Endometrial microvascular endothelial cells (primary cell): ENCODE results near the gene XPNPEP1. TPM values are rescaled to one million over a fixed set of nuclear protein-coding genes. Genes with fewer than 3 reads are reported as not detected.

Experiments
- in situ Hi-C: cut with HindIII; loops from 2 replicates; pipeline ENCODE4 v1.10.0; 2017; ENCODE audit warnings: low sequenced_read_pairs, low pct_unique_long_range_greater_than_20kb; ENCODE audit errors: inconsistent ontology term
- total RNA-seq: library from RNA; depleted of rRNA; stranded (reverse); fragments of >200 nt; gene quantifications from one replicate; pipeline ENCODE4 v1.2.3, GENCODE V29; 2015; ENCODE audit errors: inconsistent ontology term

The XPNPEP1 gene
- total RNA-seq, 1 donor from 2014 or later = 110 TPM

GRCh38 chr10:109953766-109954165 lies 30.5 kb upstream of the XPNPEP1 start:
- in situ Hi-C loops = no loop called here

DNA sequence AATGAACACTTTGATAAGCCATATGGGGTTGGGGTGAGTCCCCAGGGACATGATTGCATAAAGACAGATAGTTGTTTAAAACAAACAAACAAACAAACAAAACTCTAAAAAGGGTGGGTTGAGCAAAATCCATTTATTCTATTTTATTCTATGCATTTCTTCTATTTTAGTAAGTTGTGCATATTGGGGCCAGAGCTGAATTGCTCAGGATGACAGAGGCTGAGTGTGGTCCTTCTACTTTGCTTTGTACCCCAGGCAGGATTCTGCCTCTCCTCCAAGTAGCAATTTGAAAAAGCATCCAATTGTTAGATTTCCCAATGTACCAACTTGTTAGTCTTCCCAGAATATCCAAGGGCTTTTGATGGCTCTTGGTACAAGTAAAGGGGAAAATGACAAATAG lies 29.2 kb upstream of the XPNPEP1 start:
- in situ Hi-C loops = no loop called here

DNA sequence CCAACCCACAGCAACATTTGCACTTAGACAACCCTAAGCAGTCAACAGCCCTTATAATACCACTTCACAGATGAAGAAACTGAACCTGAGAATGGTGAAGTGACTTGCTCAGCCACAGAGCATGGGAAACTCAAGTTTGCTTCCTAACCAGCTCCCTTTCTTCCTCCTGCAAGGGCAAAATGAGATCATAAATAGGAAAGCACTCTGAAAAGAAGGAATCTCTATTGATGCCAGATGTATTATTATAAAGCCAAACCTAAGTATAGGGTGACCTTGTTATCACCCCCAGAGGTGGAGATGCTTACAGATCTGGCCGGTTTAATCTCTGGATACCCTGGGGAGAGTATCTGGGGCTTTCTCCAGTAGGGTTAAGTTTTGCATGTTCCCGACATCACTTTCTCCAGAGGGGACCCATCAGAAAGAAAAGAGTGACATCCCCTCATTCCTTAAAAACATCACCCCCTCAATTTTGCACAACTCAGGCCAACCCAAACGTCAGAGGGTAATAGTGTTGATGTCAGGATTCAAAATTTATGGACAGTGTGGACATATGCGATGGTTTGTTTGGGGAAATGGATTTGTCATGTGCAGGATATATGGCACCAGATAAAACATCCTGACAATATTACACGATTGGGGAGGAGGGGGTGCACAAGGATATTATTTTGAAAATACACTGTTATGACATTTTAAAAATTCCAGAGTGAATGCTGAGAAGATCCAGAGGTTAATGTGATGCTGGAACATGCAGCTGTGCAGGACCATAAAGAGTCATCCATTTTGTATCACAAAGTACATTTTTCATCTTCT lies 24.0 kb upstream of the XPNPEP1 start:
- in situ Hi-C loops = no loop called here

DNA sequence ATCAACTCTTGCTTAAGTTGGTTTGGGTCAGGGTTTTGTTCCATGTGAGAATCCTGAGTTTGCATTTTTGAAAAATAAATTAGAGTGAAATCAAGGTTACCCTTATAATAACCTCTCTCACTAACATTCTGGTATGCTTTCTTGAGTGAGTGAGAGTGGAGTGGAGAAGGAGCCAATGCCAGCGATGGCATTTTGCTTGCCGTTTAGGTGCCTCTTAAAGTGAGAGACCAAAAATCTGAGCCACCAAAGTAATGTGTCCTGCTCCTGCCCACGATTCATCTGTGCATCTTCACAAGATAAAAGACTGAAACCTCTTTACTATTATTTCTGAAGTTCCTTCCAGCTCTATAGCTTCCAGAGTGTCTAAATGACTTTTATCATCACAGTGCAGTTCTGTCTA lies 23.4 kb upstream of the XPNPEP1 start:
- in situ Hi-C loops = no loop called here

DNA sequence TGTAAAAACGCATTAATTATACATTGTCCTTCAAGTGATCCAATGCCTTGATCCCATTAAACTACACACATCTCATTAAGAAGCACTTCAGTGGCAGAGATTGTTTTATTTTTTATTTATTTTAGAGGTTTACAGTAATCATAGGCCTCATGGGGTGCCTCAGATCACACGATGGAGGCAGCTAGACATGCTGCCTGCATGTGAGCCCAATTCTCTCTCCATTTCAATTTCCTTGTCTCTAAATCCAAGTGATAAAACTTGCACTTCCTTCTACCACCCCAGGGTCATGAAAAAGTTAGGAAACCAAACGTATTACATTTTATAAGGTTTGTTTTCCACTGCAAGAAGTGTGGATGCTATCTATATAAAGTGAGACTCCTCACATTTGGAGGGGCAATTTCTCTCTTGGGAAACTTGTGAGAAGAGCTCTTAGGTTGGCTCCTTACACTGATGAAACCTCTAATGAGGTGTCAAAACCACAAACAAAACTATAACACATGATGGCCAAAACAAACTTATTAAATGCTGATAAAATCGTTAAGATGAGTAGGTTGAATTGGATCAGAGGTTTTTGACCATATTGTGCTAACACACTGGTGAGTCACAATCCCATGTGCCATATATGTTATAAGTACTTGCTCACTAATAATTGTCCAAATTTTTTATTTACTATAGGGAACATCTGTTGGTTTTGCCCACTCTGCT lies 22.3 kb upstream of the XPNPEP1 start:
- in situ Hi-C loops = no loop called here

DNA sequence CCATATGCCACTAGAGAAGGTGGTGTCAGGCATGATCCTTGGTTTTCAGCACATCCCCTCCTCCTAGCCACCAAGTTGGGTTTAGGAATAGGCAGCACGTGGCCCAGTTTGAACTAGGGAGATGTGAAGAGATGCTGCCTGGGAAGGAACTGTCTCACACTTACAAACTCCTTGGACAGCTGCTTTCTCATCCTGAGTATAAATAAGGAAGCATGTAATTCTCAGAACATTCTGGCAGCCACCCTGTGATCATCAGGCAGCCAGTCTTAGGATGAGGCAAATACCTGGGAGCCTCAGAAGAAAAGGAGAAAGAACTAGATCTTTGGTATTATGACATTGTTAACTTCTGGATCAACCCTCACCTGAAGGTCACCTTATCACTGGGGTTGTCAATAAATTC lies 21.3 kb upstream of the XPNPEP1 start:
- in situ Hi-C loops = no loop called here

DNA sequence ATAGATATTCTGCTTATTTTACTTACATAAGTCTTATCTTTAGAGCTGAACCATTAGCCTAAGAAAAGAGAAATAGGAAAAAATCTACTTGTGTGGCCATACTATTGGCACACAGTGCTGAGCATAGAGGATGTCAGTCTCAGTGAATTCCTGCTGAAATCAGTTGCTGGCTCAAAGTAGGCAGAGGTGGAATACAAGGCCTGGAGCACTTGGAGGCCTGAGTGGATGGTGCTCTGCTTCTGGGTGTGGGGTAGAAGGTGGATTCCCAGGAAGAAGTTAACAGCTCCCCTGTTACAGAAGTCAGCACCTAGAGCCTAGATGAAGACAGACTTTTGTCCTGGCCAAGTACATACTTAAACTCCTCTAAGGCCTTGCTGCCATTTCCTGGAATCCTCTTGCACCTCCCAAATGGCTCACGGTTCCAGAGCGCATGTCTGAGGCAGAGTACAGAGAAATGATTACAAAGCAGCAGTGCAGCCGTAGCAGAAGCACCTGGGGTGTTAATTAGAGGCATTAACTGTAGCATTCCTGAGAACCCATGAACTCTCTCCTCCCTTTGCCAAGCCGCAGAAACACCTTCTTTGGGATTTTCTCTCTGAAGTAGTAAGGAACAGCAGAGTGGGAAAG lies 18.0 kb upstream of the XPNPEP1 start:
- in situ Hi-C loops = no loop called here

GRCh38 chr10:109940553-109940952 lies 17.2 kb upstream of the XPNPEP1 start:
- in situ Hi-C loops = no loop called here

DNA sequence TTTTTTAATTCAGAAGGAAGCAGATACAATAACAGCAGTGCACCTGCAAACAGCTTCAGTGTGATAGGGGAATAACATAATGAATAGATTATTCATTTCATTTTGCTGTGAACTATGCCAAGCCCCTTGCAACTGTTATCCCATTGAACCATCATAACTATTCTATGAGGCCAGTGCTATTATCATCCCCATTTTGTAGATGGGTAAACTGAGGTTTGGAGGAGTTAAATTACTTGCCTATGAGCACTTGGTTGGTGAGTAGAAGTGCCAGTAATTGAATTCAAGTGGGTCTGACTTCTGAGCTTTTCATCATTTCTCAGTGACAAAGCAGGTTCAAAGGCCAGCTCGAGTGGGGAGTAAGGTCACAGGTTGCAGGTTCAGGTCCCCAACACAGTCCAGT lies 16.8 kb upstream of the XPNPEP1 start:
- in situ Hi-C loops = no loop called here

DNA sequence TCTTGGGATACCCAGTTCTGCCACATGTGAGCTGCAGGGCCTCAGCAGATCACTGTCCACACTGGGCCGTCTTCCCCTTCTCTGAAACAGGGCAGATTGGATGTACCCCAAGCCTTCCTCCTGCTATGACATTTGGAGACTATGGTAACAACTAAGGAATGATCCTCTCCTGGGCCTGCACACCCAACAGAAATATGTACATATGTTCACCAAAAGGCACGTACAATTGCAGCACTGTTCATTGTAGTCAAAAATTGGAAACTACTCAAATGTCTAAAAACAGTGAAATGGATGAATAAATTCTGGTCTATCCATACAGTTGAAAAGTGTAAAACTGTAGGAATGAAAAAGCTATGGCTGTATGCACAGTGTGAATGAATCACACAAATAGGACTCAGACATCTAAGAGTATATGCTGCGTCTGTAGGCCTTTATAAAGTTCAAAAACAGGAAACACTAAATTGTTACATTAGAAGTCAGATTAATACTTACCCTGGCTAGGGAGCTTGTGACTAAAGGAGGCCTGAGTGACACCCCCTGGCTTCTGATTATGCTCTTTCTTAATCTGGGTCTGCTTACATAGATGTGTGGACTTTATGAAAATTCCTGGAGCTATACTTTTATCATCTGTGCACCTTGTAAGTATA lies 16.1 kb upstream of the XPNPEP1 start:
- in situ Hi-C loops = no loop called here

- in situ Hi-C loops = no loop called here
These were observed 14.3 kb upstream of the XPNPEP1 start for GRCh38 chr10:109937460-109938065.

- in situ Hi-C loops = no loop called here
These were observed 11.9 kb upstream of the XPNPEP1 start for GRCh38 chr10:109934958-109935793.

DNA sequence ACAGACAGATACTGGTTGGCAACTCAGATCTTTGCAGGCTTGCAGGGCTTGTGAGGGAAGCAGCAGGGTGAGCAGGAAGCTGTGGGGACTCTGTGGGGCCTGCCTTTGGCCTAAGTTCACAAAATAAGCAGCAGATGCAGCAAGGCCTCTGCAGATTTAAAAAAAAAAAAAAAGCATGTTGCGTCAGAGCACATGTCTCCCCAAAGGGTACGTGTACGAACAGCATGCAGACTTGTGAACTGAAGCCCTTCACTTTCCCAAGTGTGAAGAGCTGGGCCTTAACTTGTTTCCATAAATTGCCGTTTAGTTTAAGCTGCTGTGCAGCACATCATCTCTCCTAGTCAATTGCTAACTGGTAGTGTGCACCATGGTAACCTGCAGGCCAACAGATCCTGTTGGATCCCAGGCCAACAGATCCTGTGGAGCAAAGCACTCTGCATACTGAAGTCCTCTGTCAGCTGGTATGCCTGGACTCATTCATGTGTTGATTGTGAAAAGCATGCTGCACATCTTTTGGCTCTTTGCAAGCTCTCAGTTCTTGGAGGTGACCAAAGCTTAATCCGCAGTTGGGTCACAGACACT lies 10.8 kb upstream of the XPNPEP1 start:
- in situ Hi-C loops = no loop called here

DNA sequence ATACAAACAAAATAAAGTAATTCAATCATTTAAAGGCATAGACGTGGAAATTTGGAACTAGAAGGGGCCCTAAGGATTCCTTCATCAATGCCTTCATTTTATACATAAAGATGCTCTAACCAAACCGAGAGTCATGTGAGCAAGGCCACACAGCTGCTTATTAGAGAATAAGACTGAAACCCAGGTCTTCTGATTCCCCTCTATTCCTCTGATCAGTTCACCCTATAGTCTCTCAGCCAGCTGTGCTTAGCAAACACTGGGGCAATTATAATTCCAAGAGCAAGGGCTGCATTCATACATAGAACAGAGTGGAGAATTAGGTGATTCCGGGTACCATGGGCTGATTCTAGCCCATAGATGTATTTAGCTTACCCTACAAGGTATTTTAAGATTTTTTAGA lies 9.7 kb upstream of the XPNPEP1 start:
- in situ Hi-C loops = no loop called here

GRCh38 chr10:109932391-109932790 lies 9.1 kb upstream of the XPNPEP1 start:
- in situ Hi-C loops = no loop called here

GRCh38 chr10:109931163-109931562 lies 7.9 kb upstream of the XPNPEP1 start:
- in situ Hi-C loops = no loop called here

DNA sequence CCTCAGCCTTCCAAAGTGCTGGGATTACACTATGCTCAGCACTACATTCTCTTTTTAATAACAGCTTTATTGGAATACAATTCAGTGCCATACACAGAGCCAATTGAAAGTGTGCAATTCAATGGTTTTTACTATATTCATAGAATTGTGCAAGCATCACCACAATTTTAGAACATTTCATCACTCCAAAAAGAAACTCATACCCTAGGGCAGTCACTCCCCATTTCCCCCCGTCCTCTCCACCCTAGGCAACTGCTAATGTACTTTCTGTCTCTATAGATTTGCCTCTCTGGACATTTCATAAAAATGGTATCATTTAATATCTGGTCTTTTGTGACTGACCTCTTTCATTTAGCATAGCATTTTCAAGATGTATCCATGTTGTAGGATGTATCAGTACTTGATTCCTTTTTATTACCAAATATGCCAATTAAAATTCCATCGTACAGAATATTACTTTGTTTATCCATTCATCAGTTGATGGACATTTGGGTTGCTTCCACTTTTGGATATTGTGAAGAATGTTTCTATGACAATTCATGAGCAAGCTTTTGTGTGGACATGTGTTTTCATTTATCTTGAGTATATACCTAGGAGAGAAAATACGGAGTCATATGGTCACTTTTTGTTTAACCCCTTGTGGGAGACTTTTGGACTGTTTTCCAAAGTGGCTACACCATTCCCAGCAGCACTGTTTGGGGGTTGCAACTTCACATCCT lies 6.3 kb upstream of the XPNPEP1 start:
- in situ Hi-C loops = no loop called here
